ENCODE data around the gene MAP7D3.

DNA sequence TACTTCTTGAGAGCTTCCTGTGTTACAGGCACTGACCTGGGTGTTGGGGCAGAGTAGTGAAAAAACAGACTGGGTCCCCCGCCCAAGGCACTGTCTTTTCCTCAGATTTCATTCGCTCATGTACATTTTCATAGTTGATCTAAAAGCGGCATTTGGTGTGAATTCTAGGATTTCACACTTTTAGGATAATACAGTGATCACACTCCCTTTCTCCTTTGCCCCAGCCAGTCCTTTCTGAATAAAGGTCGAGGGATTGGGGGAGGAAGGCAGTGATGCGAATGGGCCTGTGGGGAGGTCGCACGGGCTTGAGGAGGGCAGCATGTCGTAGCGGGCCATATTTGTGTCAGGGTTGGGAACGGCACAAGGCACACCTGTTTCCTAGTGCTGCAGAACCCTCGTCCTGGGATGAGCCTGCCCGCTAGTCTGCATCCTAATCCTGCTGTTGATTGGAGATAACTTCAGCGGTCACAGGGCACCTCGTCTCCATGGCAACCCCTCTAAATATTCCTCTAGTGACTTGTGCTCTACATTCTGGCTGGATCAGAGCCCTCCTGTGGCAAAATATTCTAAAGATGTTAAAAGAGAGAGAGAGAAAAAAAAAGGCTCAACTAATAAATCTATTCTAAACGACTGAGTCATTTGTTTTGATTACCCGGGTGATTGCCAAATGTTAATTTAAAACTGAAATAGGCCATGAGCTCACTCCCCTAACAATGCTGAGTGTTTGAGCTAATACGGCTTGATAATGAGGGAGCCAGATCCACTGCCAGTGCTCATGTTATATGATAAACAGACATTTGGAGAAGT lies 82.1 kb downstream of the MAP7D3 start:
- TF ChIP-seq POLR2A (IDR thresholded peaks at IDR 0.05) = no peak
- TF ChIP-seq, protein P1, sequence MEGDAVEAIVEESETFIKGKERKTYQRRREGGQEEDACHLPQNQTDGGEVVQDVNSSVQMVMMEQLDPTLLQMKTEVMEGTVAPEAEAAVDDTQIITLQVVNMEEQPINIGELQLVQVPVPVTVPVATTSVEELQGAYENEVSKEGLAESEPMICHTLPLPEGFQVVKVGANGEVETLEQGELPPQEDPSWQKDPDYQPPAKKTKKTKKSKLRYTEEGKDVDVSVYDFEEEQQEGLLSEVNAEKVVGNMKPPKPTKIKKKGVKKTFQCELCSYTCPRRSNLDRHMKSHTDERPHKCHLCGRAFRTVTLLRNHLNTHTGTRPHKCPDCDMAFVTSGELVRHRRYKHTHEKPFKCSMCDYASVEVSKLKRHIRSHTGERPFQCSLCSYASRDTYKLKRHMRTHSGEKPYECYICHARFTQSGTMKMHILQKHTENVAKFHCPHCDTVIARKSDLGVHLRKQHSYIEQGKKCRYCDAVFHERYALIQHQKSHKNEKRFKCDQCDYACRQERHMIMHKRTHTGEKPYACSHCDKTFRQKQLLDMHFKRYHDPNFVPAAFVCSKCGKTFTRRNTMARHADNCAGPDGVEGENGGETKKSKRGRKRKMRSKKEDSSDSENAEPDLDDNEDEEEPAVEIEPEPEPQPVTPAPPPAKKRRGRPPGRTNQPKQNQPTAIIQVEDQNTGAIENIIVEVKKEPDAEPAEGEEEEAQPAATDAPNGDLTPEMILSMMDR (IDR thresholded peaks at IDR 0.05) = no peak
